ENCODE results near the gene ZNF330. TPM values are rescaled to one million over a fixed set of nuclear protein-coding genes. Genes with fewer than 3 reads are reported as not detected.

The ZNF330 gene
- total and polyA plus RNA-seq, 2 of the 4 experiments (the other 2 are of a cell fraction) = 27.2 to 34.1 TPM

- Histone ChIP-seq H2BK5ac (ENCODE audit: low read depth, low read length, poor library complexity, severe bottlenecking) (no peak overlapping the region), H2AK9ac (replicated peaks; ENCODE audit: low read depth, low read length, poor library complexity) (no peak overlapping the region), H3K27me3 (ENCODE audit: control insufficient read depth, insufficient read depth, low read length) (no peaks in the 10 kb centered on the region), H3K4me2 (ENCODE audit: low read depth, low read length) (no peak overlapping the region), H2AFZ (replicated peaks; ENCODE audit: low read length, poor library complexity) (no peak overlapping the region), H4K20me1 (ENCODE audit: insufficient read depth, low read length) (no peaks in the 10 kb centered on the region), H3K9ac (ENCODE audit: low read depth, low read length) (no peak overlapping the region), H3K36me3 (ENCODE audit: control insufficient read depth, insufficient read depth, low read length) (no peaks in the 10 kb centered on the region), H4K91ac (ENCODE audit: insufficient read depth, low read depth, low read length) (no peak overlapping the region), H3K4me3 (ENCODE audit: insufficient read depth, low read depth, low read length) (no peak overlapping the region), H2BK120ac (ENCODE audit: low read depth, low read length) (no peak overlapping the region), H3K4ac (ENCODE audit: low read depth, low read length) (no peak overlapping the region), H3K27ac (ENCODE audit: insufficient read depth, low read length) (no peak overlapping the region), H4K8ac (ENCODE audit: low read depth in 2 of 2, low read length in 2 of 2) (no peak overlapping the region), H3K9me3 (ENCODE audit: control insufficient read depth, insufficient read depth, low read length) (no peaks in the 10 kb centered on the region), H3K14ac (replicated peaks; ENCODE audit: low read depth, low read length) (no peak overlapping the region), H3K79me1 (ENCODE audit: low read depth in 1 of 2, low read length in 2 of 2) (no peaks in the 10 kb centered on the region), H3K23ac (ENCODE audit: low read depth, low read length) (no peak overlapping the region), H4K5ac (ENCODE audit: low read depth, low read length) (no peak overlapping the region), H3K4me1 (ENCODE audit: control insufficient read depth, insufficient read depth, low read length) (no peaks in the 10 kb centered on the region), H2AK5ac (ENCODE audit: low read depth, low read length) (no peak overlapping the region), H2BK20ac (ENCODE audit: low read depth, low read length) (no peak overlapping the region), H3K9me1 (ENCODE audit: insufficient read depth, low read length) (peaks cover 5% of the 10 kb centered on the region; the same call in 1 of the 2 replicates), H3K18ac (ENCODE audit: low read depth, low read length) (no peak overlapping the region), H2BK15ac (ENCODE audit: low read depth, low read length) (no peak overlapping the region), H3K56ac (ENCODE audit: extremely low read depth, insufficient read depth, low read length) (no peak overlapping the region)
- DNase-seq = no peak
- dilution Hi-C loops (cut with HindIII; ENCODE audit: low sequenced_read_pairs, unreplicated experiment) = no loop called here
- BruUV-seq (replicated peaks) = no TSS peak
- POLR2A ChIA-PET (ENCODE audit: unreplicated experiment) = no interaction called here
- in situ Hi-C loops (cut with MboI; ENCODE audit: low sequenced_read_pairs) = no loop called here
- intact Hi-C loops (cut with micrococcal nuclease) = no loop called here
- ATAC-seq (ENCODE audit: low read depth) = no peak
- CTCF ChIA-PET = no interaction called here
- TF ChIP-seq RCOR1 (IDR thresholded peaks at IDR 0.05; ENCODE audit: insufficient replicate concordance, low read length) (no peak), NFE2L2 (IDR thresholded peaks at IDR 0.05; ENCODE audit: low read depth, low read length) (no peak), MXI1 (IDR thresholded peaks at IDR 0.05; ENCODE audit: borderline replicate concordance, low read depth, low read length) (no peak), SMC3 (IDR thresholded peaks at IDR 0.05; ENCODE audit: low read depth, low read length) (no peak), CTCF (conservative IDR thresholded peaks at IDR 0.05; ENCODE audit: low read depth, low read length) (no peak), MAZ (IDR thresholded peaks at IDR 0.05; ENCODE audit: borderline replicate concordance, low read depth, low read length) (no peak), BHLHE40 (IDR thresholded peaks at IDR 0.05; ENCODE audit: low read depth, low read length) (no peak)
Measured at GRCh38 chr4:141254326-141254725, 33.6 kb downstream of the ZNF330 start.

Measured in IMR-90 (cell line).